Fibroblast of skin of left quadriceps (primary cell): ENCODE results near the gene GOLGA6L22.
"Not testable (repeated sequence)": the region's sequence is repeated elsewhere in the genome, so short reads cannot be mapped to it uniquely, and the experiment has no call there.

Experiments
- DNase-seq, 2 experiments: peaks; one replicate each; pipeline ENCODE4 v3.0.0-alpha.2; 2013; ENCODE audit warnings: low read depth in 2 of 2

GOLGA6L22 gene

DNA sequence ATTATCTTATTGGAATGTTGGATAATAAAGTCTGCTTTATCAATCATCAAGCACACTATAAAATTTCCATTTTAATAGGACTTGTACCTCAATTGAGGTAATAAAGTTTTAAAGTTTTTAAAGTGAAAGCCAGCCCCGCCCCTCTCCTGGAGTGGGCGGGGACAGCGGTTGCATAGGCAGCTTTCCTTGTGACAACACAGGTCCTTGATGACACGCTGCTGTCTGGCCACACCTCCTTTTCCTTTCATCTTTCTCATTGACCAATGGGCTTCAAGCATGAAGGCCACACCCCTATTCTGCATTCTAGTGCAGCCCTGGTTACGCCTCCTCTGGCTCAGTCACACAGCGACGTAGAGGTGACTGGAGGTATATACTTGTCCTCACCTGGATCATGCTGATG, at the start of gene GOLGA6L22:
TSS of gene GOLGA6L22 (plus strand) at position 301 of the 400 bp plus-strand sequence. CDS start at position 392, 91 bp downstream.
- not testable (repeated sequence) for DNase-seq

GRCh38 chr15:22417288-22417687, 41.4 kb upstream of the GOLGA6L22 start:
- DNase-seq = not testable (repeated sequence)

- DNase-seq = not testable (repeated sequence)
Observed at GRCh38 chr15:22417795-22418194, 40.9 kb upstream of the GOLGA6L22 start.

DNA sequence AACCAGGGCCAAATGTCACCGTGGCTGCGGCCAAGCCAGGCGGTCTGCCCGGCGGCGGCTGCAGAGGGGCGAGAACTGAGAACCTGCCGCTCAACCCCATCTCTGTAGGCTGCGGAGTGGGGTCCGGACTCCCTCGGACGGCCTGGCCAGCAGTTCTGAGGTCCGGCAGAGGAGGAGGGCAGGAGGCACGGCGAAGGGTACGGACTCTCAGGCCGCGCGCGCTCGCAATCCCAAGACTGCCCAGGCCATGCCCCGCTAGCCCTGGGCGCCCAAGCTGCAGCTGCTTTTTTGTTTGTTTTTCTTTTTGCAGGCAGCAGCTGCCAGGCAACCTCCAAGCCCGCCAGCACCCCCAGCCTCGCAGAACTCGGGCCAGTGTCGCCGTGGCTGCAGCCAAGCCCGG, 40.5 kb upstream of the GOLGA6L22 start:
- DNase-seq = not testable (repeated sequence)

- DNase-seq = not testable (repeated sequence)
Observed at GRCh38 chr15:22418666-22419065, 40.0 kb upstream of the GOLGA6L22 start.

- not testable (repeated sequence) for DNase-seq
Observed at GRCh38 chr15:22420340-22420739, 38.4 kb upstream of the GOLGA6L22 start.

- not testable (repeated sequence) for DNase-seq
Observed at GRCh38 chr15:22429426-22429825, 29.3 kb upstream of the GOLGA6L22 start.

DNA sequence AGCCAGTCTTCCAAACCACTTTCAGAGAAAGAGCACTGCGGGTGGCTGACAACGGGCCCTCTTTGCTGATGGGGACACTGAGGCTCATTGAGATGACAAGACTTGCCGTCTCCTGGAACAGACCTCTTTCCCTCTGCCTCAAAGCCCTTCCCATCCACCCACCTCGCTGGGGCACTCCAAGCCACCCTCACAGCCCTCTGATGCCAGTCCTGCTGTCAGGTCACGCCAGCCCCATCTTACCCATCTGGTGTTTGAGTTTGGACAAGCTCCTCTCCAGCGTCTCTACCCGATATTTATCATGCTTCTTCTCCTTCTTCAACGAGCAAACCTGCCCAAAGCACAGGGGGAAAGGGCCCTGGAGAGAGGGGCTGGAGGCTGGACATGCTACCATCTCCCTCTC, 27.0 kb upstream of the GOLGA6L22 start:
- DNase-seq = not testable (repeated sequence)

GRCh38 chr15:22494490-22495113, 35.9 kb downstream of the GOLGA6L22 start:
- DNase-seq = not testable (repeated sequence)

DNA sequence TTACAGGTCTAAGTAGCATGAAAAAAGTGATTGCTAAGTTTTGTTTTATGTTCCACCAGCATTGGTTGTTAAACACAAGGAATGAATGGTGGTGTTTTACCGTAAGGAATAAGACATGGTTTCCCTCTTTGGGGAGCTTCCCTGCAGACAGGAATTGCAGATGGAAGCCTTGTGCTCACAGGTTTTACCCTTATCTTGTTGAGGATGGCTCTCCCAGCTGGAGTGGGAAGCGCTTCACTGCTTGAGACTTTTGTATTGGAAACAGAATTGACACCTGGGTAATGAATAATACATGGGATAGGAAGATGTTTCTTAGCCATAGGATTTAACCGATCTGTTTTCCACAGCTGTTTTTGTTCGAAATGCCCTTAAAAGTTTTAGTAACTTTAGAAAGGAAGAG, 38.5 kb downstream of the GOLGA6L22 start:
- DNase-seq = not testable (repeated sequence)

GRCh38 chr15:22498220-22498925, 39.7 kb downstream of the GOLGA6L22 start:
- not testable (repeated sequence) for DNase-seq

DNA sequence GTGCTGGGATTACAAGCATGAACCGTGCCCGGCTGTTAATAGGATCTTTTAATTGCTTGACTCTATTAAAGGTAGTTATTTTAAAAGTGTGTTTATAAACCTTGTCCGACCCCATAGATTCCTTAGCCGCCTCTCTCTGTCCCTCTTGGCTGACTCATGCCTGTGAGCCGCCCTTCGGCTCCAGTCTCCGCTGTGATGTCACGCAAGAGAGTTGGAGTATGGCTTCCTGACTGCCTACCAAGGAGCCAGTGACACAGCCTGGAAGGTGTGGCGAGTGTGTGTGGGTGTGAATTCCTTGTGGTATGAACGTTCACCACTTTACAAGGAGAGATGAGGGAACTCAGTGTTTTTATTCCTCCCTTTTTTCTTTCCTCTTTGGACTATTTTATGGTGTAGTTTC, 43.6 kb downstream of the GOLGA6L22 start:
- not testable (repeated sequence) for DNase-seq

- not testable (repeated sequence) for DNase-seq
Observed at GRCh38 chr15:22506959-22507358, 48.3 kb downstream of the GOLGA6L22 start.

GRCh38 chr15:22516140-22516539, 57.4 kb downstream of the GOLGA6L22 start:
- not testable (repeated sequence) for DNase-seq
